ENCODE results near the gene CCDC117. TPM values are rescaled to one million over a fixed set of nuclear protein-coding genes. Genes with fewer than 3 reads are reported as not detected.

CCDC117 gene
- total RNA-seq, 1 donor: 28.6 TPM

DNA sequence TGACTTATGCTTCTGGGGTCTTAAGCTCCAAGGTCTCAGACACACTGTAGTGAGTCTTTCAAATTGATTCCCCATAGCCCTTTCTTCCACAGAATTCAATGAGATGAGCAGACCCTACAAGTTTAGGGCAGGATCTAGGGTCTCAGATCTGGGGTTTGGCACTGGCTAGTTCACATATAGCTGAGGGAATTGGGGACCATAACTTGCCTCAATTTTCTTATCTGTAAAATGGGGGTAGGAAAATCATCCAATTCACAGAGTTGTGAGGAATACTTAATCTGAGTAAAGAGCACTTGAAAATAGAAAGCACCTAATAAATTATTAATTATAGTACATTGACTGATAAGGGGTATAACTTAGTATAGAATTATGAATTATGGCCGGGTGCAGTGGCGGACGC is 5.9 kb upstream of the CCDC117 start:
- no peak overlapping the region for H3K4me3 ChIP-seq (ENCODE audit: insufficient read depth, low read length)
- TF ChIP-seq, protein P1, sequence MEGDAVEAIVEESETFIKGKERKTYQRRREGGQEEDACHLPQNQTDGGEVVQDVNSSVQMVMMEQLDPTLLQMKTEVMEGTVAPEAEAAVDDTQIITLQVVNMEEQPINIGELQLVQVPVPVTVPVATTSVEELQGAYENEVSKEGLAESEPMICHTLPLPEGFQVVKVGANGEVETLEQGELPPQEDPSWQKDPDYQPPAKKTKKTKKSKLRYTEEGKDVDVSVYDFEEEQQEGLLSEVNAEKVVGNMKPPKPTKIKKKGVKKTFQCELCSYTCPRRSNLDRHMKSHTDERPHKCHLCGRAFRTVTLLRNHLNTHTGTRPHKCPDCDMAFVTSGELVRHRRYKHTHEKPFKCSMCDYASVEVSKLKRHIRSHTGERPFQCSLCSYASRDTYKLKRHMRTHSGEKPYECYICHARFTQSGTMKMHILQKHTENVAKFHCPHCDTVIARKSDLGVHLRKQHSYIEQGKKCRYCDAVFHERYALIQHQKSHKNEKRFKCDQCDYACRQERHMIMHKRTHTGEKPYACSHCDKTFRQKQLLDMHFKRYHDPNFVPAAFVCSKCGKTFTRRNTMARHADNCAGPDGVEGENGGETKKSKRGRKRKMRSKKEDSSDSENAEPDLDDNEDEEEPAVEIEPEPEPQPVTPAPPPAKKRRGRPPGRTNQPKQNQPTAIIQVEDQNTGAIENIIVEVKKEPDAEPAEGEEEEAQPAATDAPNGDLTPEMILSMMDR (IDR thresholded peaks at IDR 0.05; ENCODE audit: extremely low read depth, low read depth, low read length): no peak

DNA sequence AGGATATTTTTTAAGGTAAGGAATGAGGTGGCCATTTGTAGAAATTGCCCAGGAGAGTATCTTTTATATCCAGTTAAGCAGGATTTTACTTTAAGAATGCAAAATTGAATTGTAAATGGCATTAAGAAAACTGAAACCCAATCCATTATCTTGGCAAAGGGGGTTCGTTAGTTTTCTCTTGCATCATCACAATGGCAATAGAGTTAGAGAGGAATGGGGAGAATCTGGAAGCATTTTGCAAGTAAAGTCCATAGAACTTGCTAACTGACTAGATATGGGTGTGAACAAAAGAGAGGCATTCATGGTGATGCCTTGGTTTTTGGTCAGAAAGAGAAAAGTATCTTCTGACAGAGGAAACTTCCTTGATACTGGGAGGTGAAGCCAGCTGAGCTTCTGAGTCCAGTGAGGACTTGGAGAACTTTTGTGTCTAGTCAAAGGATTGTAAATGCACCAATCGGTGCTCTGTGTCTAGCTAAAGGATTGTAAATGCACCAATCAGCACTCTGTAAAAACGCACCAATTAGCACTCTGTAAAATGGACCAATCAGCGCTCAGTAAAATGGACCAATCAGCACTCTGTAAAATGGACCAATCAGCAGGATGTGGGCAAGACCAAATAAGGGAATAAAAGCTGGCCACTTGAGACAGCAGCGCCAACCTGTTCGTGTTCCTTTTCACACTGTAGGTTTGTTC is 3.6 kb upstream of the CCDC117 start:
- H3K4me1 ChIP-seq (ENCODE audit: insufficient read depth, low read length): peaks cover 8% of the 10 kb centered on the region
- TF ChIP-seq, protein P1 (IDR thresholded peaks at IDR 0.05; ENCODE audit: extremely low read depth, low read depth, low read length): no peak
- peaks cover 8% of the 10 kb centered on the region for H3K79me2 ChIP-seq (ENCODE audit: insufficient read depth, low read length)
- H3K9me3 ChIP-seq (ENCODE audit: low read depth, low read length): no peaks in the 10 kb centered on the region
- H3K27ac ChIP-seq (ENCODE audit: low read depth, low read length): no peak overlapping the region
- no peak overlapping the region for H3K4me2 ChIP-seq (ENCODE audit: insufficient read depth, low read length)
- H2AFZ ChIP-seq (ENCODE audit: low read length): no peak overlapping the region
- no peak for DNase-seq (ENCODE audit: insufficient read length, low spot score, missing footprints)
- H3K27me3 ChIP-seq (ENCODE audit: insufficient read depth, low read length): peaks cover 3% of the 10 kb centered on the region
- H3K36me3 ChIP-seq (ENCODE audit: insufficient read depth, low read length): no peaks in the 10 kb centered on the region
- no peak overlapping the region for H3K4me3 ChIP-seq (ENCODE audit: insufficient read depth, low read length)
- H4K20me1 ChIP-seq (ENCODE audit: insufficient read depth, low read length): peaks cover 5% of the 10 kb centered on the region

More for the DNA sequence above, 5.9 kb upstream of the CCDC117 start:
- no peaks in the 10 kb centered on the region for H4K20me1 ChIP-seq (ENCODE audit: insufficient read depth, low read length)
- no peak overlapping the region for H3K27ac ChIP-seq (ENCODE audit: low read depth, low read length)
- H3K79me2 ChIP-seq (ENCODE audit: insufficient read depth, low read length): no peaks in the 10 kb centered on the region
- H3K4me1 ChIP-seq (ENCODE audit: insufficient read depth, low read length): no peaks in the 10 kb centered on the region
- no peaks in the 10 kb centered on the region for H3K9me3 ChIP-seq (ENCODE audit: low read depth, low read length)
- H3K27me3 ChIP-seq (ENCODE audit: insufficient read depth, low read length): peaks cover 3% of the 10 kb centered on the region
- no peak overlapping the region for H2AFZ ChIP-seq (ENCODE audit: low read length)
- DNase-seq (ENCODE audit: insufficient read length, low spot score, missing footprints): no peak
- no peak overlapping the region for H3K4me2 ChIP-seq (ENCODE audit: insufficient read depth, low read length)
- H3K36me3 ChIP-seq (ENCODE audit: insufficient read depth, low read length): no peaks in the 10 kb centered on the region

DNA sequence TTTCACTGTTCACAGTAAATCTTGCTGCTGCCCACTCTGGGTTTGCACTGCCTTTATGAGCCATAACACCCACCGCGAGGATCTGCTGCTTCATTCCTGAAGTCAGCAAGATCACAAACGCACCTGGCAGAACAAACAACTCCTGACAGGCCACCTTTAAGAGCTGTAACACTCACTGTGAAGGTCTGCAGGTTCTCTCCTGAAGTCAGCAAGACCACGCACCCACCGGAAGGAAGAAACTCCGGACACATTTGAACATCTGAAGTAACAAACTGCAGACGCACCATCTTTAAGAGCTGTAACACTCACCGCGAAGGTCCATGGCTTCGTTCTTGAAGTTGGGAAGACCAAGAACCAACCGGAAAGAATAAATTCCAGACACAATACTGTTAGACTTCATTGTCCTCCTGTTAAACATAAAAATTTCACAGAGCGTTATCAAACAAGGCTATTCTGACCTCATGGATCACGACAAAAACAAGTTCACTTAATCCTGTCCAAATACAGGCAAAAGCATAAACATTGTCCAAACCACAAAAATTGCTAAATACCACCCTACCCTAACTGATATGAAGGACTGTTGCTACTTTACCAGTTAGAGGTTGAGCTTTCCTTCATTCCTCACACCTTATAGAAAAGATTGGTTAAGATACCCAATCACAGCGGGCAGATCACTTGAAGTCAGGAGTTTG is 3.0 kb upstream of the CCDC117 start:
- TF ChIP-seq, protein P1 (IDR thresholded peaks at IDR 0.05; ENCODE audit: extremely low read depth, low read depth, low read length): no peak
- Histone ChIP-seq H3K9me3 (ENCODE audit: low read depth, low read length) (no peaks in the 10 kb centered on the region), H3K4me3 (ENCODE audit: insufficient read depth, low read length) (no peak overlapping the region), H3K79me2 (ENCODE audit: insufficient read depth, low read length) (peaks cover 15% of the 10 kb centered on the region), H3K27me3 (ENCODE audit: insufficient read depth, low read length) (peaks cover 3% of the 10 kb centered on the region), H3K4me2 (ENCODE audit: insufficient read depth, low read length) (no peak overlapping the region), H3K27ac (ENCODE audit: low read depth, low read length) (no peak overlapping the region), H4K20me1 (ENCODE audit: insufficient read depth, low read length) (peaks cover 5% of the 10 kb centered on the region), H3K36me3 (ENCODE audit: insufficient read depth, low read length) (peaks cover 2% of the 10 kb centered on the region), H2AFZ (ENCODE audit: low read length) (no peak overlapping the region), H3K4me1 (ENCODE audit: insufficient read depth, low read length) (peaks cover 9% of the 10 kb centered on the region)
- DNase-seq (ENCODE audit: insufficient read length, low spot score, missing footprints): no peak

DNA sequence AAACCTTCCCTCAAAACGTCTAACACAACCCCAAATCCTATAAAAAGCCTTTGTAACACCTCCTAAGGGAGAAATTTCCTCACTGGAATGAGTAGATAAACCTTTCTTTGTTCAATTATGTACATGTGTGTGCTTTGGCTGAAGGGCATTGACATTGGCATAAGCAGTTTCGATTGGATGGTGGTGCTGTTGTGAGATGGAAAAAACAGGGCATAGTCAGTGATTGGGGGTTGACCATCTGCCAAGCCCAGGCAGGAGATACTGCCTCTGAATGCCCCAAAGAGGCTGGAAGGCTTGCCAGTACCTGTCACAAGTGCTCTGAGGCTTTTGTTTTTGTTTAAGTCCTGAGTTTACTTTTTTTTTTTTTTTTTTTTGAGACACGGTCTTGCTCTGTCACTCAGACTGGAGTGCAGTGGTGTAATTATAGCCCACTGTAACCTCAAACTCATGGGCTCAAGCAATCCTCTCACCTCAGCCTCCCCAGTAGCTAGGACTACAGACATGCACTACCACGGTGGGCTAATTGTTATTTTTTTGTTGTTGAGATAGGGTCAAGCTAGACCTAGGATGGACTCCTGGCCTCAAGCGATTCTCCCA is 1.2 kb upstream of the CCDC117 start:
- peaks cover 9% of the 10 kb centered on the region for H3K36me3 ChIP-seq (ENCODE audit: insufficient read depth, low read length)
- peaks cover 3% of the 10 kb centered on the region for H3K27me3 ChIP-seq (ENCODE audit: insufficient read depth, low read length)
- TF ChIP-seq, protein P1 (IDR thresholded peaks at IDR 0.05; ENCODE audit: extremely low read depth, low read depth, low read length): no peak
- no peak overlapping the region for H3K4me3 ChIP-seq (ENCODE audit: insufficient read depth, low read length)
- H3K4me2 ChIP-seq (ENCODE audit: insufficient read depth, low read length): no peak overlapping the region
- peaks cover 32% of the 10 kb centered on the region for H3K79me2 ChIP-seq (ENCODE audit: insufficient read depth, low read length)
- peaks cover 9% of the 10 kb centered on the region for H4K20me1 ChIP-seq (ENCODE audit: insufficient read depth, low read length)
- H2AFZ ChIP-seq (ENCODE audit: low read length): peak overlapping the region; percentile 73
- H3K9me3 ChIP-seq (ENCODE audit: low read depth, low read length): no peaks in the 10 kb centered on the region
- no peak for DNase-seq (ENCODE audit: insufficient read length, low spot score, missing footprints)
- peaks cover 9% of the 10 kb centered on the region for H3K4me1 ChIP-seq (ENCODE audit: insufficient read depth, low read length)
- H3K27ac ChIP-seq (ENCODE audit: low read depth, low read length): no peak overlapping the region

Measured in osteoblast (primary cell).